Activated CD8-positive, alpha-beta memory T cell treated with anti-CD3 and anti-CD28 coated beads for 4 hours (primary cell): Measurements from ENCODE around the gene PPP1R3F.

Experiments
- DNase-seq, 2 donors: peaks; one replicate each; pipeline ENCODE4 v3.0.0-alpha.2; 2020; ENCODE audit warnings: low read depth in 2 of 2

The PPP1R3F gene

GRCh38 chrX:49269767-49270248, at the start of gene PPP1R3F:
PPP1R3F (plus strand) TSS chrX:49269793; CDS start chrX:49269870, 77 bp downstream.
- no peak for DNase-seq

GRCh38 chrX:49220100-49220499, 49.5 kb upstream of the PPP1R3F start:
- DNase-seq: no peak

- no peak for DNase-seq
Observed at GRCh38 chrX:49221868-49222267, 47.7 kb upstream of the PPP1R3F start.

GRCh38 chrX:49225858-49226257, 43.7 kb upstream of the PPP1R3F start:
- DNase-seq: no peak

GRCh38 chrX:49226946-49227345, 42.6 kb upstream of the PPP1R3F start:
- no peak for DNase-seq

- no peak for DNase-seq
Observed at GRCh38 chrX:49227726-49228125, 41.9 kb upstream of the PPP1R3F start.

GRCh38 chrX:49228185-49228584, 41.4 kb upstream of the PPP1R3F start:
- DNase-seq: no peak

- DNase-seq: peak; percentile 7 to 8
Observed at GRCh38 chrX:49230500-49231232, 38.9 kb upstream of the PPP1R3F start.

GRCh38 chrX:49231333-49232000, 38.1 kb upstream of the PPP1R3F start:
- no peak for DNase-seq

- DNase-seq: no peak
Observed at GRCh38 chrX:49232525-49232924, 37.1 kb upstream of the PPP1R3F start.

- DNase-seq: no peak
Observed at GRCh38 chrX:49233176-49233575, 36.4 kb upstream of the PPP1R3F start, which contains the start of gene CACNA1F. CACNA1F (minus strand) TSS chrX:49233340; CDS start chrX:49233309, 31 bp downstream.

GRCh38 chrX:49233887-49234555, 35.6 kb upstream of the PPP1R3F start:
- no peak for DNase-seq

GRCh38 chrX:49237060-49237459, 32.5 kb upstream of the PPP1R3F start:
- DNase-seq: no peak

- DNase-seq: no peak
Observed at GRCh38 chrX:49238735-49239134, 30.9 kb upstream of the PPP1R3F start.

GRCh38 chrX:49242545-49243066, 27.0 kb upstream of the PPP1R3F start:
- DNase-seq: no peak

- no peak for DNase-seq
Observed at GRCh38 chrX:49243166-49243565, 26.4 kb upstream of the PPP1R3F start.

- DNase-seq: no peak
Observed at GRCh38 chrX:49244207-49244606, 25.4 kb upstream of the PPP1R3F start.

- no peak for DNase-seq
Observed at GRCh38 chrX:49246541-49246940, 23.1 kb upstream of the PPP1R3F start.

GRCh38 chrX:49247346-49247745, 22.2 kb upstream of the PPP1R3F start:
- DNase-seq: no peak

- no peak for DNase-seq
Observed at GRCh38 chrX:49247916-49248811, 21.4 kb upstream of the PPP1R3F start.

- DNase-seq: no peak
Observed at GRCh38 chrX:49249071-49249470, 20.5 kb upstream of the PPP1R3F start.
